Activated CD8-positive, alpha-beta memory T cell treated with anti-CD3 and anti-CD28 coated beads for 1 hour (primary cell): ENCODE measurements around the gene DACT3.
A peak's percentile ranks its signal among the peaks of the same experiment; 100 is the strongest.

Experiments
- DNase-seq, 2 donors: peaks; one replicate each; pipeline ENCODE4 v3.0.0-alpha.2; 2020; ENCODE audit warnings: low read depth in 1 of 2; ENCODE audit errors: extremely low read depth in 1 of 2

Gene DACT3

GRCh38 chr19:46668662-46669061 is 7.7 kb upstream of the DACT3 start:
- no peak for DNase-seq

GRCh38 chr19:46665072-46665471 is 4.1 kb upstream of the DACT3 start:
- DNase-seq, result no peak

GRCh38 chr19:46661735-46662592 is 982 bp upstream of the DACT3 start:
- DNase-seq, result peak; percentile 44 to 55

GRCh38 chr19:46660551-46661019 is 397 bp downstream of the DACT3 start:
- DNase-seq, result no peak

GRCh38 chr19:46660008-46660517 is 919 bp downstream of the DACT3 start:
- DNase-seq, result no peak

GRCh38 chr19:46659151-46660007 is 1.6 kb downstream of the DACT3 start:
- DNase-seq, result no peak

- no peak for DNase-seq
Measured at GRCh38 chr19:46656541-46656940, 4.4 kb downstream of the DACT3 start.

- DNase-seq, result no peak
Measured at GRCh38 chr19:46654621-46655152, 6.3 kb downstream of the DACT3 start.

- DNase-seq, result no peak
Measured at GRCh38 chr19:46650445-46650844, 10.5 kb downstream of the DACT3 start.

GRCh38 chr19:46648961-46649960 is 11.7 kb downstream of the DACT3 start:
- DNase-seq, result no peak

- no peak for DNase-seq
Measured at GRCh38 chr19:46648060-46648960, 12.7 kb downstream of the DACT3 start.

- no peak for DNase-seq
Measured at GRCh38 chr19:46646402-46646801, 14.6 kb downstream of the DACT3 start.

GRCh38 chr19:46644720-46645119 is 16.3 kb downstream of the DACT3 start:
- no peak for DNase-seq

- no peak for DNase-seq
Measured at GRCh38 chr19:46640656-46641055, 20.3 kb downstream of the DACT3 start.

- no peak for DNase-seq
Measured at GRCh38 chr19:46639358-46640182, 21.4 kb downstream of the DACT3 start.

GRCh38 chr19:46637224-46637623 is 23.8 kb downstream of the DACT3 start:
- no peak for DNase-seq

GRCh38 chr19:46635920-46636761 is 24.8 kb downstream of the DACT3 start, which contains the start of gene GNG8:
TSS of gene GNG8 (minus strand) at chr19:46636202. CDS start at chr19:46634682, 1,520 bp downstream.
- no peak for DNase-seq
